H1 (cell line): ENCODE data around the gene TBC1D30. TPM values are rescaled to one million over a fixed set of nuclear protein-coding genes. Genes with fewer than 3 reads are reported as not detected.

Experiments used
- CTCF ChIA-PET: fragments of 300-600 bp; sonication (Branson Sonifier 250); formaldehyde crosslinking; loops from one replicate; lab custom pipeline; 2021; ENCODE audit not compliant: partially characterized antibody; lab: Charles Lee
- POLR2A ChIA-PET: fragments of 300-600 bp; sonication (Branson Sonifier 250); formaldehyde crosslinking; loops from one replicate; lab custom pipeline; 2021; ENCODE audit warnings: inconsistent platforms; ENCODE audit not compliant: partially characterized antibody; lab: Charles Lee
- DNase-seq, 2 experiments: peaks; one replicate each; pipeline versions ENCODE4 v3.0.0 to v3.0.0-alpha.2; 2010 to 2022; ENCODE audit warnings: low spot score in 2 of 2, low read depth in 1 of 2, mixed read lengths in 1 of 2
- FAIRE-seq: peaks from 2 replicates; lab custom pipeline; 2011; peaks lifted over from hg19 to GRCh38; lab: Jason Lieb, UNC
- H2AFZ ChIP-seq: 2 replicates; pipeline ENCODE4 v1.8.1; 2012; ENCODE audit warnings: low read length, inconsistent platforms
- H2AK5ac ChIP-seq: 2 replicates; pipeline ENCODE4 v1.6.1; 2013; ENCODE audit warnings: low read depth, low read length
- H2BK120ac ChIP-seq: replicated peaks from 2 replicates; pipeline ENCODE3; 2013; ENCODE audit warnings: low read depth, low read length, inconsistent platforms
- H2BK12ac ChIP-seq: 2 replicates; pipeline ENCODE4 v1.6.1; 2013; ENCODE audit warnings: low read depth, low read length
- H2BK15ac ChIP-seq: 2 replicates; pipeline ENCODE4 v1.6.1; 2013; ENCODE audit warnings: low read length
- H2BK20ac ChIP-seq: 2 replicates; pipeline ENCODE4 v1.6.1; 2013; ENCODE audit warnings: low read length
- H2BK5ac ChIP-seq: 2 replicates; pipeline ENCODE4 v1.6.1; 2013; ENCODE audit warnings: low read depth, low read length
- H3K14ac ChIP-seq: 2 replicates; pipeline ENCODE4 v1.6.1; 2013; ENCODE audit warnings: inconsistent platforms; ENCODE audit not compliant: insufficient read length
- H3K18ac ChIP-seq: 2 replicates; pipeline ENCODE4 v1.6.1; 2013; ENCODE audit warnings: low read length; ENCODE audit errors: extremely low read depth
- H3K23ac ChIP-seq: 2 replicates; pipeline ENCODE4 v1.6.1; 2013; ENCODE audit warnings: inconsistent platforms; ENCODE audit not compliant: insufficient read length
- H3K23me2 ChIP-seq: 2 replicates; pipeline ENCODE4 v1.6.1; 2013; ENCODE audit warnings: low read depth, low read length
- H3K27ac ChIP-seq: 2 replicates; pipeline ENCODE4 v1.6.1; 2011; ENCODE audit warnings: low read depth, low read length, inconsistent platforms
- H3K27me3 ChIP-seq, 4 experiments: replicated peaks in 1 of 4; 1 replicate in 1 of 4; 2 replicates in 3 of 4; pipeline versions ENCODE4 v1.6.1 to v1.8.1; 2011 to 2013; ENCODE audit warnings: low read length in 3 of 4, mild to moderate bottlenecking in 3 of 4, inconsistent platforms in 2 of 4, mixed read lengths in 2 of 4, moderate library complexity in 1 of 4; ENCODE audit not compliant: control insufficient read depth in 3 of 4, insufficient read depth in 3 of 4; ENCODE audit errors: extremely low read depth in 1 of 4
- H3K36me3 ChIP-seq, 4 experiments: 2 replicates each; pipeline versions ENCODE4 v1.6.1 to v1.8.1; 2011 to 2013; ENCODE audit warnings: mild to moderate bottlenecking in 4 of 4, low read length in 3 of 4, moderate library complexity in 2 of 4, control low read depth in 1 of 4, inconsistent platforms in 1 of 4; ENCODE audit not compliant: insufficient read depth in 4 of 4, control insufficient read depth in 2 of 4
- H3K4ac ChIP-seq: replicated peaks from 2 replicates; pipeline ENCODE3; 2013; ENCODE audit warnings: low read length, low read depth, mixed read lengths, inconsistent platforms; ENCODE audit not compliant: insufficient read length
- H3K4me1 ChIP-seq, 4 experiments: replicated peaks in 1 of 4; 1 replicate in 1 of 4; 2 replicates in 3 of 4; pipeline versions ENCODE4 v1.6.1 to v1.8.1; 2011 to 2013; ENCODE audit warnings: low read length in 3 of 4, inconsistent platforms in 2 of 4, mixed read lengths in 1 of 4; ENCODE audit not compliant: insufficient read depth in 4 of 4, control insufficient read depth in 3 of 4
- H3K4me2 ChIP-seq, 2 experiments: 2 replicates each; pipeline versions ENCODE4 v1.6.1 to v1.8.1; 2011 to 2013; ENCODE audit warnings: low read depth in 2 of 2, low read length in 2 of 2, control low read depth in 1 of 2, inconsistent platforms in 1 of 2, mild to moderate bottlenecking in 1 of 2; ENCODE audit not compliant: insufficient read depth in 1 of 2
- H3K4me3 ChIP-seq, 4 experiments: fragments of 200-600, 300-600 bp in 1 of 4; sonication (generic), shearing (Covaris generic), sonication (Bioruptor Twin) in 1 of 4; 2 replicates each; pipeline versions ENCODE4 v1.5.1 to v1.8.1; 2011 to 2016; ENCODE audit warnings: low read length in 4 of 4, low read depth in 3 of 4, control low read depth in 2 of 4, inconsistent platforms in 2 of 4, mild to moderate bottlenecking in 2 of 4, mixed read lengths in 1 of 4, moderate library complexity in 1 of 4; ENCODE audit not compliant: insufficient read depth in 2 of 4; ENCODE audit errors: extremely low read depth in 1 of 4
- H3K56ac ChIP-seq: replicated peaks from 2 replicates; pipeline ENCODE3; 2013; ENCODE audit warnings: low read depth, mild to moderate bottlenecking, mixed read lengths, low read length, inconsistent platforms; ENCODE audit not compliant: insufficient read length
- H3K79me1 ChIP-seq: 2 replicates; pipeline ENCODE4 v1.6.1; 2013; ENCODE audit warnings: low read depth, low read length, control low read depth
- H3K79me2 ChIP-seq, 2 experiments: 2 replicates each; pipeline versions ENCODE4 v1.6.1 to v1.8.1; 2012 to 2013; ENCODE audit warnings: low read length in 2 of 2, mild to moderate bottlenecking in 2 of 2, inconsistent platforms in 1 of 2; ENCODE audit not compliant: insufficient read depth in 2 of 2, control insufficient read depth in 1 of 2
- H3K9ac ChIP-seq, 4 experiments: replicated peaks in 1 of 4; 1 replicate in 1 of 4; 2 replicates in 3 of 4; pipeline versions ENCODE4 v1.6.1 to v1.8.1; 2011 to 2013; ENCODE audit warnings: low read depth in 3 of 4, low read length in 3 of 4, control low read depth in 2 of 4, mild to moderate bottlenecking in 2 of 4, moderate library complexity in 2 of 4, inconsistent platforms in 1 of 4; ENCODE audit errors: extremely low read depth in 1 of 4
- H3K9me3 ChIP-seq, 2 experiments: 2 replicates each; pipeline versions ENCODE4 v1.6.1 to v1.8.1; 2012 to 2013; ENCODE audit warnings: mild to moderate bottlenecking in 2 of 2, moderate library complexity in 2 of 2, control low read depth in 1 of 2, inconsistent platforms in 1 of 2, low read depth in 1 of 2, low read length in 1 of 2, mixed read lengths in 1 of 2; ENCODE audit not compliant: insufficient read depth in 2 of 2
- H4K20me1 ChIP-seq, 2 experiments: replicated peaks in 1 of 2; 2 replicates each; pipeline versions ENCODE3 to v1.8.1; 2011 to 2013; ENCODE audit warnings: inconsistent platforms in 2 of 2, low read length in 2 of 2, mild to moderate bottlenecking in 1 of 2; ENCODE audit not compliant: insufficient read depth in 2 of 2, control insufficient read depth in 1 of 2
- H4K5ac ChIP-seq: 2 replicates; pipeline ENCODE4 v1.6.1; 2013; ENCODE audit warnings: low read length, low read depth, mixed read lengths, inconsistent platforms; ENCODE audit not compliant: insufficient read length
- H4K8ac ChIP-seq: 2 replicates; pipeline ENCODE4 v1.8.0; 2013; ENCODE audit warnings: mild to moderate bottlenecking, moderate library complexity, low read length, inconsistent platforms; ENCODE audit not compliant: insufficient read depth; ENCODE audit errors: extremely low read depth
- H4K91ac ChIP-seq: replicated peaks from 2 replicates; pipeline ENCODE3; 2013; ENCODE audit warnings: low read length, mixed read lengths, inconsistent platforms; ENCODE audit not compliant: insufficient read length
- CBX8 ChIP-seq: fragments of 300-800, 300-1000 bp; sonication (generic); IDR thresholded peaks from 2 replicates; pipeline ENCODE4 v1.7.1; 2016; ENCODE audit warnings: low read depth, low read length, borderline replicate concordance
- CHD1 ChIP-seq: IDR thresholded peaks from 2 replicates; pipeline ENCODE4 v1.6.1; 2012; ENCODE audit warnings: low read depth, low read length, improper control_type of control experiment
- KDM5A ChIP-seq: fragments of 200-600 bp; IDR thresholded peaks from 2 replicates; pipeline ENCODE4 v1.7.1; 2012; ENCODE audit warnings: mild to moderate bottlenecking, low read length, inconsistent platforms, mixed read lengths
- POLR2AphosphoS5 ChIP-seq: IDR thresholded peaks from 2 replicates; pipeline ENCODE4 v1.6.1; 2011; ENCODE audit warnings: low read depth, low read length
- RBBP5 ChIP-seq: IDR thresholded peaks from 2 replicates; pipeline ENCODE4 v1.7.1; 2012; ENCODE audit warnings: low read depth, mild to moderate bottlenecking, inconsistent platforms, low read length, moderate library complexity, borderline replicate concordance
- SIN3A ChIP-seq, 2 experiments: IDR thresholded peaks in 1 of 2; conservative IDR thresholded peaks in 1 of 2; 2 replicates each; pipeline ENCODE4 v1.6.1; 2011 to 2012; ENCODE audit warnings: low read length in 2 of 2, improper control_type of control experiment in 1 of 2, low read depth in 1 of 2, mild to moderate bottlenecking in 1 of 2
- SUZ12 ChIP-seq: fragments of 200-600 bp; sonication (generic); IDR thresholded peaks from 2 replicates; pipeline ENCODE4 v1.6.1; 2012; ENCODE audit warnings: mild to moderate bottlenecking, inconsistent platforms, low read length, moderate library complexity, mixed read lengths
- YY1 ChIP-seq: IDR thresholded peaks from 2 replicates; pipeline ENCODE4 v1.6.1; 2011; ENCODE audit warnings: low read depth, mild to moderate bottlenecking, low read length
- WGBS, 2 experiments: shearing (Covaris generic) in 1 of 2; methylation state at CpG; one replicate each; pipeline versions ENCODE4 v1.1.6 to v1.1.7; 2013 to 2015; ENCODE audit warnings: low lambda C conversion rate in 2 of 2, mixed read lengths in 2 of 2, inconsistent platforms in 1 of 2, low coverage in 1 of 2, missing lambda C conversion rate in 1 of 2; ENCODE audit not compliant: insufficient replicate concordance in 2 of 2, insufficient coverage in 1 of 2, insufficient read length in 1 of 2; ENCODE audit errors: extremely low coverage in 1 of 2, missing lambda C conversion rate in 1 of 2; 5-methylcytosine and 5-hydroxymethylcytosine counted together
- polyA plus RNA-seq, 7 experiments: library from polyadenylated mRNA; depleted of rRNA in 3 of 7; stranded (reverse) in 5 of 7; unstranded in 2 of 7; fragments of >200 nt in 5 of 7; fragments of 200-250 nt in 2 of 7; gene quantifications; 1 replicate in 5 of 7; 2 replicates in 1 of 7; 4 replicates in 1 of 7; pipeline versions ENCODE4 v1.2.1 to v1.2.3, GENCODE V29; 2011 to 2013; ENCODE audit warnings: missing spikeins in 2 of 7, mixed read lengths in 2 of 7
- total RNA-seq: library from RNA; stranded (reverse); fragmentation: NEBNext Ultra II Directional; extraction: Animal tissue kit (Norgen Biotek cat#: 25700); gene quantifications from 2 replicates; pipeline ENCODE4 v1.2.1, GENCODE V29; 2021
- TF ChIP-seq, protein P1 (sequence below): IDR thresholded peaks from 2 replicates; pipeline ENCODE4 v1.6.1; 2011; ENCODE audit warnings: low read depth, mild to moderate bottlenecking, low read length; ENCODE audit not compliant: insufficient read depth
- TF ChIP-seq, protein P2 (sequence below): IDR thresholded peaks from 2 replicates; pipeline ENCODE4 v1.6.1; 2012; ENCODE audit warnings: inconsistent platforms

Gene TBC1D30
- total and polyA plus RNA-seq, 2 of the 8 experiments (the other 6 are each of a cell fraction or from before 2014, with no cell fraction given): 2.8 to 5.5 TPM

DNA sequence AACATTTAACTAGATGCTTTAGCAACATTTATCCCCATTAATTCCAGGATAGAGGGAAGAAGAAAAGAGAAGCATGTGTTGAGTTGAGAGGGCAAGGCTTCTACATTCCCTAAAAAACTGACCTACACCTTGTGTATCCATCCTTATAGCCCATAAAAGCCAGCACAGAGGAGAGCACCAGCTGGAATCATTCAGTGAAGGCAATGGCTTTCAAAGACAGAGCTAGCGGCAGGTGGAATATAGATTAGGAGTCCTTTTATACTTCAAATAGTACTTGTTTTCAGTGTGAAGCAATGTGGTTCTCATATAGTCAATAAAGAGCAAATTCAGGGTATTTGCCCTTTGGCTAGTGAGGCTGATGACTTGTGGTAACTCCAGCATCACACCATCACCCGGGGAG lies 94.4 kb downstream of the TBC1D30 start:
- no peaks in the 10 kb centered on the region for H4K20me1 ChIP-seq
- peaks cover 0 to 4% (median 1%) of the 10 kb centered on the region in 4 experiments; a peak in 2 of 7 replicates for H3K4me1 ChIP-seq
- H2BK20ac ChIP-seq: no peak overlapping the region
- H3K18ac ChIP-seq: no peak overlapping the region
- no peak overlapping the region for H2BK120ac ChIP-seq
- H2BK5ac ChIP-seq: no peak overlapping the region
- no peaks in the 10 kb centered on the region for H3K36me3 ChIP-seq
- no peak overlapping the region for H3K14ac ChIP-seq
- WGBS, 2 experiments: 83% methylated on average over 2 of the region's 2 CpGs; no CpG with 5 or more reads in 1 of the 2 experiments
- no peaks in the 10 kb centered on the region for H3K9me3 ChIP-seq
- H3K4me2 ChIP-seq: no peak overlapping the region
- no peak overlapping the region for H4K8ac ChIP-seq
- H4K91ac ChIP-seq: no peak overlapping the region
- no peaks in the 10 kb centered on the region for H3K27me3 ChIP-seq
- H2AK5ac ChIP-seq: no peak overlapping the region
- H3K79me2 ChIP-seq: no peaks in the 10 kb centered on the region
- POLR2A ChIA-PET: interaction anchor here (0.5 kb wide), 1 partner anchor 55 kb away, joined by 3 read pairs; no protein-coding TSS in a partner anchor
- H3K79me1 ChIP-seq: no peaks in the 10 kb centered on the region
- H2BK15ac ChIP-seq: no peak overlapping the region
- H3K23ac ChIP-seq: no peak overlapping the region
- CTCF ChIA-PET: interaction anchor here (2.1 to 2.9 kb wide), 2 partner anchors 12 to 28 kb away, joined by 7 read pairs; no protein-coding TSS in a partner anchor
- H4K5ac ChIP-seq: no peak overlapping the region
- H3K23me2 ChIP-seq: no peaks in the 10 kb centered on the region; the same call in 1 of the 2 replicates
- H3K4me3 ChIP-seq: no peak overlapping the region
- DNase-seq: no peak
- no peak overlapping the region for H3K27ac ChIP-seq
- no peak overlapping the region for H2AFZ ChIP-seq
- no peak overlapping the region for H3K9ac ChIP-seq
- no peak overlapping the region for H3K56ac ChIP-seq
- no peak overlapping the region for H2BK12ac ChIP-seq
- no peak overlapping the region for H3K4ac ChIP-seq
- no peak for FAIRE-seq
- TF ChIP-seq, protein P1, sequence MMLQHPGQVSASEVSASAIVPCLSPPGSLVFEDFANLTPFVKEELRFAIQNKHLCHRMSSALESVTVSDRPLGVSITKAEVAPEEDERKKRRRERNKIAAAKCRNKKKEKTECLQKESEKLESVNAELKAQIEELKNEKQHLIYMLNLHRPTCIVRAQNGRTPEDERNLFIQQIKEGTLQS: no peak
- TF ChIP-seq SIN3A (conservative IDR thresholded peaks at IDR 0.05 in 1 of 2, IDR thresholded peaks at IDR 0.05 in 1 of 2; ENCODE audit: low read depth in 1 of 2, low read length in 2 of 2) (no peak), RBBP5 (no peak), CBX8 (no peak), CHD1 (no peak), KDM5A (no peak), YY1 (no peak), POLR2AphosphoS5 (no peak), SUZ12 (no peak)
- TF ChIP-seq, protein P2, sequence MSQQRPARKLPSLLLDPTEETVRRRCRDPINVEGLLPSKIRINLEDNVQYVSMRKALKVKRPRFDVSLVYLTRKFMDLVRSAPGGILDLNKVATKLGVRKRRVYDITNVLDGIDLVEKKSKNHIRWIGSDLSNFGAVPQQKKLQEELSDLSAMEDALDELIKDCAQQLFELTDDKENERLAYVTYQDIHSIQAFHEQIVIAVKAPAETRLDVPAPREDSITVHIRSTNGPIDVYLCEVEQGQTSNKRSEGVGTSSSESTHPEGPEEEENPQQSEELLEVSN: no peak
